ENCODE results near the gene TACC3.

DNA sequence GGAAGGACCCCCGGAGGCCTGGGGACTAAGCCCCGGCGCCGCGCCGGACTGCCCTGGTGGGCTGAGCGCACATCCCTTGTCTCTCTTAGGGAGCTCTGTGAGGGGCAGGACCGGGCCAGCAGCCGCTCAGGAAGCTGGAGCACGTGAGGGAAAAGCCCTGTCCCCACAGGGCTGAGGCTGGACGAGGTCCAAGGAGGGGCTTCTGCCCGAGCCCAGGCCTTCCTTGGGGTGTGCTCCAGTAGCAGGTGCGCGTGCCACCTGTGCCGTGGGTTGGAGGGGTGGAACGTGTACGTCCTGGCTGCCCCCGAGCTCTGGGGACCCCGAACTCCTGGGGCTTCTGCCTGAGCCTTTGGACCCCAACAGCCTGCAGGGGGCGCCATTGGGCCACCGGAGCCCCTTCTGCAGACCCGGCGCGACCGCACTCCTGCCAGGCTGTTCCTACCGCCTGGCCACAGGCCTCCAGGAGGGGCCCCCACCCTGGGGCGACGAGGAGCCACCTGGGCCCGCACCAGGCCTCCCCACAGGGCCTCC lies 27.2 kb downstream of the TACC3 start:
- peak; percentile 74 to 90 (median 81) for TF ChIP-seq CTCF (IDR thresholded peaks at IDR 0.05)
- no peak for TF ChIP-seq POLR2A (IDR thresholded peaks at IDR 0.05)

All from esophagus squamous epithelium (tissue), 4 donors.